ENCODE data around the gene PPT2.

DNA sequence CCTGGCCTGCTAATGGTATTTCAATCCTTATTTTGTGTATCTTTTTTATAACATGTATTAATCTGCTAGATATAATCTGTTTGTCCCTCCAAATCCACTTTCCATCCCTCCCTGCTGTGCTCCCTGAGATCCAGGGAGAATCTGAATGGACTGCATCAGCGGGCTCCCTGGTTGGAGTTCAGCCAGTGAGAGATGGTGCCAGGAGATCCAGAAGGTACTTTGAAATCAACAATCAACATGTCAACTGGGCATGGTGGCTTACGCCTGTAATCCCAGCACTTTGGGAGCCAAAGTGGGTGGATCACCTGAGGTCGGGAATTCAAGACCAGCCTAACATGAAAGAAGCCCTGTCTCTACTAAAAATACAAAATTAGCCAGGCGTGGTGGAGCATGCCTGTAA is 30.3 kb upstream of the PPT2 start:
- TF ChIP-seq CTCF (IDR thresholded peaks at IDR 0.05) (no peak), POLR2A (IDR thresholded peaks at IDR 0.05) (no peak)
